Hepatocyte (in vitro differentiated cells): ENCODE measurements around the gene NCS1.

Experiments
- CTCF ChIP-seq: fragments of 200-600 bp; sonication (generic); IDR thresholded peaks from 2 replicates; pipeline ENCODE4 v1.5.1; 2016; ENCODE audit warnings: antibody characterized with exemption, mild to moderate bottlenecking; ENCODE audit not compliant: poor library complexity
- EZH2 ChIP-seq: fragments of 200-600 bp; sonication (generic); IDR thresholded peaks from 2 replicates; pipeline ENCODE4 v1.6.1; 2016; ENCODE audit warnings: antibody characterized with exemption, mild to moderate bottlenecking, borderline replicate concordance
- EZH2phosphoT487 ChIP-seq: fragments of 200-600 bp; sonication (generic); IDR thresholded peaks from one replicate; pipeline ENCODE4 v1.6.1; 2018; ENCODE audit warnings: antibody characterized with exemption, mild to moderate bottlenecking, low read depth, moderate library complexity; ENCODE audit not compliant: unreplicated experiment, severe bottlenecking

- TF ChIP-seq CTCF (no peak), EZH2phosphoT487 (no peak), EZH2 (no peak)
Observed at GRCh38 chr9:130260816-130261765, 88.9 kb downstream of the NCS1 start.
